Caco-2 (cell line): ENCODE results near the gene FBXO21. TPM values are rescaled to one million over a fixed set of nuclear protein-coding genes. Genes with fewer than 3 reads are reported as not detected.

Experiments used
- BruUV-seq: library from RNA; stranded (reverse); fragments of 400-500 nt; replicated peaks from 2 replicates; lab custom pipeline; 2021; lab: Mats Ljungman, UMichigan
- CTCF ChIA-PET: fragments of 300-600 bp; sonication (Branson Sonifier 250); formaldehyde crosslinking; loops from one replicate; lab custom pipeline; 2022; ENCODE audit warnings: antibody characterized with exemption; lab: Charles Lee
- POLR2A ChIA-PET: fragments of 300-600 bp; sonication (Branson Sonifier 250); formaldehyde crosslinking; loops from one replicate; lab custom pipeline; 2022; ENCODE audit warnings: antibody characterized with exemption; lab: Charles Lee
- DNase-seq, 2 experiments: peaks; one replicate each; pipeline versions ENCODE4 v3.0.0 to v3.0.0-alpha.2; 2020 to 2022
- H3K27me3 ChIP-seq: replicated peaks from 2 replicates; pipeline ENCODE4 v1.6.0; 2011; ENCODE audit warnings: low read length; ENCODE audit not compliant: control insufficient read depth, insufficient read depth
- H3K36me3 ChIP-seq: 2 replicates; pipeline ENCODE4 v1.5.1; 2011; ENCODE audit warnings: low read length; ENCODE audit not compliant: control insufficient read depth, insufficient read depth
- H3K4me1 ChIP-seq: fragments of 250-450 bp; sonication (Bioruptor Pico); 2 replicates; pipeline ENCODE4 v1.5.1; 2020; ENCODE audit warnings: mild to moderate bottlenecking
- H3K4me3 ChIP-seq: 2 replicates; pipeline ENCODE4 v1.5.1; 2011; ENCODE audit warnings: low read depth, mild to moderate bottlenecking, control low read depth, low read length
- H3K9me3 ChIP-seq: fragments of 250-450 bp; sonication (Bioruptor Pico); 2 replicates; pipeline ENCODE4 v1.5.1; 2020; ENCODE audit warnings: mild to moderate bottlenecking, moderate library complexity
- H3K27ac Mint-ChIP-seq: one replicate; pipeline ENCODE4 v1.8.0; 2022; ENCODE audit warnings: mixed read lengths; ENCODE audit not compliant: unreplicated experiment
- H3K27me3 Mint-ChIP-seq: one replicate; pipeline ENCODE4 v1.8.0; 2022; ENCODE audit warnings: mixed read lengths; ENCODE audit not compliant: insufficient read depth, unreplicated experiment
- H3K36me3 Mint-ChIP-seq: one replicate; pipeline ENCODE4 v1.8.0; 2022; ENCODE audit warnings: mild to moderate bottlenecking, mixed read lengths; ENCODE audit not compliant: insufficient read depth, unreplicated experiment
- H3K4me1 Mint-ChIP-seq: one replicate; pipeline ENCODE4 v1.8.0; 2022; ENCODE audit warnings: low read depth, mixed read lengths; ENCODE audit not compliant: unreplicated experiment
- H3K4me3 Mint-ChIP-seq: one replicate; pipeline ENCODE4 v1.8.0; 2022; ENCODE audit warnings: mild to moderate bottlenecking, moderate library complexity, mixed read lengths; ENCODE audit not compliant: unreplicated experiment
- H3K9me3 Mint-ChIP-seq: one replicate; pipeline ENCODE4 v1.8.0; 2022; ENCODE audit warnings: mixed read lengths; ENCODE audit not compliant: unreplicated experiment
- CTCF ChIP-seq, 2 experiments: fragments of 200-600 bp in 1 of 2; IDR thresholded peaks; 1 replicate in 1 of 2; 2 replicates in 1 of 2; pipeline versions ENCODE4 v1.5.1 to v1.8.0; 2011 to 2022; ENCODE audit warnings: antibody characterized with exemption in 1 of 2, control low read depth in 1 of 2, inconsistent platforms in 1 of 2, low read depth in 1 of 2, low read length in 1 of 2, mild to moderate bottlenecking in 1 of 2, moderate library complexity in 1 of 2; ENCODE audit not compliant: insufficient read depth in 1 of 2, severe bottlenecking in 1 of 2, unreplicated experiment in 1 of 2
- intact Hi-C: fragments of 100-400 bp; cut with micrococcal nuclease; formaldehyde crosslinking; loops from one replicate; pipeline ENCODE4 v1.10.0; 2022; ENCODE audit not compliant: unreplicated experiment
- total RNA-seq: library from RNA; stranded (reverse); gene quantifications from 2 replicates; pipeline ENCODE4 v1.2.3, GENCODE V29; 2022

Gene FBXO21
- total RNA-seq, 1 experiment from 2014 or later, result 44.5 TPM

- no peak overlapping the region for H3K27ac Mint-ChIP-seq
- CTCF ChIA-PET, result interaction anchor here (0.6 kb wide), 1 partner anchor 10 kb away, joined by 4 read pairs; no protein-coding TSS in a partner anchor
- Histone ChIP-seq H3K27me3 (no peaks in the 10 kb centered on the region), H3K4me3 (no peak overlapping the region), H3K4me1 (peaks cover 11% of the 10 kb centered on the region), H3K36me3 (no peaks in the 10 kb centered on the region), H3K9me3 (no peaks in the 10 kb centered on the region)
- TF ChIP-seq CTCF (IDR thresholded peaks at IDR 0.05; ENCODE audit: insufficient read depth in 1 of 2, low read depth in 1 of 2, low read length in 1 of 2, severe bottlenecking in 1 of 2, unreplicated experiment in 1 of 2), result no peak
- H3K4me1 Mint-ChIP-seq, result no peaks in the 10 kb centered on the region
- intact Hi-C loops, result loop anchor here (5.0 kb wide), 1 partner anchor 412 kb away; no protein-coding TSS in a partner anchor
- no peaks in the 10 kb centered on the region for H3K9me3 Mint-ChIP-seq
- no peaks in the 10 kb centered on the region for H3K36me3 Mint-ChIP-seq
- POLR2A ChIA-PET, result no interaction called here
- DNase-seq, result no peak
- H3K4me3 Mint-ChIP-seq, result no peak overlapping the region
- no peaks in the 10 kb centered on the region for H3K27me3 Mint-ChIP-seq
- BruUV-seq, result no TSS peak
Observed at GRCh38 chr12:117114784-117115183, 75.5 kb downstream of the FBXO21 start.

- no peaks in the 10 kb centered on the region for H3K27me3 ChIP-seq
- no peak overlapping the region for H3K4me3 Mint-ChIP-seq
- intact Hi-C loops, result no loop called here
Observed at GRCh38 chr12:117113231-117113630, 77.0 kb downstream of the FBXO21 start.

GRCh38 chr12:117111821-117112595, 78.3 kb downstream of the FBXO21 start:
- ChIA-PET POLR2A (no interaction called here), CTCF (interaction anchor here (0.6 kb wide), 1 partner anchor 90 kb away, joined by 3 read pairs; no protein-coding TSS in a partner anchor)
- Mint-ChIP-seq H3K4me3 (no peak overlapping the region), H3K27ac (no peak overlapping the region), H3K9me3 (no peaks in the 10 kb centered on the region), H3K4me1 (no peaks in the 10 kb centered on the region), H3K27me3 (no peaks in the 10 kb centered on the region), H3K36me3 (no peaks in the 10 kb centered on the region)
- Histone ChIP-seq H3K36me3 (no peaks in the 10 kb centered on the region), H3K27me3 (no peaks in the 10 kb centered on the region), H3K4me1 (no peaks in the 10 kb centered on the region), H3K4me3 (no peak overlapping the region), H3K9me3 (no peaks in the 10 kb centered on the region)
- intact Hi-C loops, result no loop called here
- BruUV-seq, result no TSS peak
- no peak for DNase-seq
- no peak for TF ChIP-seq CTCF (IDR thresholded peaks at IDR 0.05; ENCODE audit: insufficient read depth in 1 of 2, low read depth in 1 of 2, low read length in 1 of 2, severe bottlenecking in 1 of 2, unreplicated experiment in 1 of 2)

More at GRCh38 chr12:117113231-117113630, 77.0 kb downstream of the FBXO21 start:
- H3K4me1 Mint-ChIP-seq, result no peaks in the 10 kb centered on the region
- no peak overlapping the region for H3K4me3 ChIP-seq
- BruUV-seq, result no TSS peak
- POLR2A ChIA-PET, result no interaction called here
- H3K9me3 ChIP-seq, result no peaks in the 10 kb centered on the region
- H3K36me3 Mint-ChIP-seq, result no peaks in the 10 kb centered on the region
- H3K4me1 ChIP-seq, result no peaks in the 10 kb centered on the region
- H3K9me3 Mint-ChIP-seq, result no peaks in the 10 kb centered on the region
- no peak for DNase-seq
- no peak for TF ChIP-seq CTCF (IDR thresholded peaks at IDR 0.05; ENCODE audit: insufficient read depth in 1 of 2, low read depth in 1 of 2, low read length in 1 of 2, severe bottlenecking in 1 of 2, unreplicated experiment in 1 of 2)
- CTCF ChIA-PET, result no interaction called here
- no peak overlapping the region for H3K27ac Mint-ChIP-seq
- no peaks in the 10 kb centered on the region for H3K36me3 ChIP-seq
- H3K27me3 Mint-ChIP-seq, result no peaks in the 10 kb centered on the region
